ENCODE measurements around the gene ANKRD40.
A peak's percentile ranks its signal among the peaks of the same experiment; 100 is the strongest.
"Not testable (repeated sequence)": the region's sequence is repeated elsewhere in the genome, so short reads cannot be mapped to it uniquely, and the experiment has no call there.

The ANKRD40 gene

GRCh38 chr17:50710650-50711049, 2.9 kb upstream of the ANKRD40 start:
- no peaks in the 10 kb centered on the region for H3K27me3 ChIP-seq (ENCODE audit: control insufficient read depth in 1 of 2, insufficient read depth in 2 of 2, low read length in 2 of 2)
- H3K9me3 ChIP-seq (ENCODE audit: control insufficient read depth in 1 of 2, low read length in 2 of 2), result no peaks in the 10 kb centered on the region
- H3K4me3 ChIP-seq (ENCODE audit: low read depth in 1 of 2, low read length in 2 of 2), result no peak overlapping the region
- no peak overlapping the region for H3K9ac ChIP-seq (ENCODE audit: low read depth in 1 of 2, low read length in 2 of 2)
- peaks cover 13 to 20% of the 10 kb centered on the region in 2 donors for H3K4me1 ChIP-seq (ENCODE audit: control insufficient read depth in 1 of 2, insufficient read depth in 2 of 2, low read length in 2 of 2)
- H3K27ac ChIP-seq (ENCODE audit: low read depth, low read length), result no peak overlapping the region
- no peaks in the 10 kb centered on the region for H3K36me3 ChIP-seq (ENCODE audit: control insufficient read depth in 1 of 2, insufficient read depth in 2 of 2, low read length in 2 of 2)

GRCh38 chr17:50710025-50710424, 2.3 kb upstream of the ANKRD40 start:
- Histone ChIP-seq H3K27ac (ENCODE audit: low read depth, low read length) (no peak overlapping the region), H3K36me3 (ENCODE audit: control insufficient read depth in 1 of 2, insufficient read depth in 2 of 2, low read length in 2 of 2) (no peaks in the 10 kb centered on the region), H3K9me3 (ENCODE audit: control insufficient read depth in 1 of 2, low read length in 2 of 2) (no peaks in the 10 kb centered on the region), H3K9ac (ENCODE audit: low read depth in 1 of 2, low read length in 2 of 2) (no peak overlapping the region), H3K4me3 (ENCODE audit: low read depth in 1 of 2, low read length in 2 of 2) (no peak overlapping the region), H3K4me1 (ENCODE audit: control insufficient read depth in 1 of 2, insufficient read depth in 2 of 2, low read length in 2 of 2) (peaks cover 13 to 20% of the 10 kb centered on the region in 2 donors), H3K27me3 (ENCODE audit: control insufficient read depth in 1 of 2, insufficient read depth in 2 of 2, low read length in 2 of 2) (no peaks in the 10 kb centered on the region)

DNA sequence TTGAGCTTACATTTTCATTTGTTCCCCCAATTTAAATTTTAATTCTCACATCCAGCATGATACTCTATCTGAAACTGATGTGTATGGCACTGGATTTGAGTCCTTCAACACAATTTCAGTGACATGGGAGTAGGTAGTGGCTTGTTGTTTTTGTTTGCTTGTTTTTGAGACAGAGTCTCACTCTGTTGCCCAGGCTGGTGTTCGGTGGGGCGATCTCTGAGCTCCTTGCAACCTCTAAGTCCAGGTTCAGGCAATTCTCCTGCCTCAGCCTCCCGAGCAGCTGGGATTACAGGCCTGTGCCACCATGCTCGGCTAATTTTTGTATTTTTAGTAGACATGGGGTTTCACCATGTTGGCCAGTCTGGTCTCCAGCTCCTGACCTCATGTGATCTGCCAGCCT, 1.3 kb upstream of the ANKRD40 start:
- not testable (repeated sequence) for H3K36me3 ChIP-seq (ENCODE audit: control insufficient read depth in 1 of 2, insufficient read depth in 2 of 2, low read length in 2 of 2); H3K27me3 ChIP-seq (ENCODE audit: control insufficient read depth in 1 of 2, insufficient read depth in 2 of 2, low read length in 2 of 2); H3K9me3 ChIP-seq (ENCODE audit: control insufficient read depth in 1 of 2, low read length in 2 of 2)
- peak overlapping the region; percentile 66 to 99 for H3K9ac ChIP-seq (ENCODE audit: low read depth in 1 of 2, low read length in 2 of 2)
- H3K4me3 ChIP-seq (ENCODE audit: low read depth in 1 of 2, low read length in 2 of 2), result peak overlapping the region; percentile 84 to 96
- H3K27ac ChIP-seq (ENCODE audit: low read depth, low read length), result peak overlapping the region; percentile 81
- peaks cover 13 to 20% of the 10 kb centered on the region in 2 donors for H3K4me1 ChIP-seq (ENCODE audit: control insufficient read depth in 1 of 2, insufficient read depth in 2 of 2, low read length in 2 of 2)

DNA sequence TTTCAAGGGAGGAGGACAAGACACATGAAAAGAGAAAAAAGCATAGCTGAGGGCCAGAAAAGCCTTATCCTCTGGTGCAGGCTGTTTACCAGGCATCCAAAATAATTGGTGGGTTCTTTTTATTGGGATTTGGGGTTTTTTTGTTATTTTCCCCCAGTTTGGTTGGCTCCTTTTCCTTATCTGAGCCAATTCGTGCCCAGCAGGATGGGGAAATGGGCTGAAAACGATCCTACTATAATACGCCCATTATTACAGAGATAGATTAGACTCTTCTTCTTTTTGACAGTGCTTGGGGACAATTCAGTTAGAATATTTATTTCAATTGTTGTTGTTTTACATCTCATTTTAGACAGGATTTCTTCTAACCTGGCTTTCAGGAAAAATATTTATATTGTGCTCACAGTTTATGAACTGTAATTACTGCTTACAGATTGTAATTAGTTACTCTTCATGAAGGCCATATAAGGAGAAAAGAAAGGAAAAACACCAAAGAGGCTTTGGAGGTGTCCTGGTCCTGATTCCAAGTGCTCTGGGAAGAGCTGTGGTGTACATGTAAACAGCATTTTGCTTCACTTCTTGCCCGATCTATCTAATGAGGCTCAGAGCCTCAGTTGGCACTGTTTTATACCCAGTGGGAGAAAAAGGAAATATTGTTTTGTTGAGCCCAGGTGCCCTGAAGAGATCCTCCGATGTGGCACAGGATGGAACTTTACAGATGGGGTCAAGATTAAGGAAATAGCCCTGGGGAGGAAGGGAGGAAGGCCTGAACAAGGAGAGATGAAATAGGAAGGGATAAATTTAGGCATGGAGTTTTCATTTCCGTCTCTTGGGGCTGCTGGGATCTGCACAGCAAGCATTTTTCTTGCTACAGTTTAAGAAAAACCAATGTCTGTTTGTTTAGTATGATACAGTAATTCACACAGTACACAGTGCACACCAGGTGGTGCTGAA, 611 bp upstream of the ANKRD40 start:
- no peaks in the 10 kb centered on the region for H3K27me3 ChIP-seq (ENCODE audit: control insufficient read depth in 1 of 2, insufficient read depth in 2 of 2, low read length in 2 of 2)
- peaks cover 13 to 20% of the 10 kb centered on the region in 2 donors for H3K4me1 ChIP-seq (ENCODE audit: control insufficient read depth in 1 of 2, insufficient read depth in 2 of 2, low read length in 2 of 2)
- peak overlapping the region; percentile 84 to 96 for H3K4me3 ChIP-seq (ENCODE audit: low read depth in 1 of 2, low read length in 2 of 2)
- peak overlapping the region; percentile 81 for H3K27ac ChIP-seq (ENCODE audit: low read depth, low read length)
- H3K9me3 ChIP-seq (ENCODE audit: control insufficient read depth in 1 of 2, low read length in 2 of 2), result no peaks in the 10 kb centered on the region
- H3K9ac ChIP-seq (ENCODE audit: low read depth in 1 of 2, low read length in 2 of 2), result peak overlapping the region; percentile 66 to 99
- peaks cover 0 to 4% of the 10 kb centered on the region in 2 donors for H3K36me3 ChIP-seq (ENCODE audit: control insufficient read depth in 1 of 2, insufficient read depth in 2 of 2, low read length in 2 of 2)

DNA sequence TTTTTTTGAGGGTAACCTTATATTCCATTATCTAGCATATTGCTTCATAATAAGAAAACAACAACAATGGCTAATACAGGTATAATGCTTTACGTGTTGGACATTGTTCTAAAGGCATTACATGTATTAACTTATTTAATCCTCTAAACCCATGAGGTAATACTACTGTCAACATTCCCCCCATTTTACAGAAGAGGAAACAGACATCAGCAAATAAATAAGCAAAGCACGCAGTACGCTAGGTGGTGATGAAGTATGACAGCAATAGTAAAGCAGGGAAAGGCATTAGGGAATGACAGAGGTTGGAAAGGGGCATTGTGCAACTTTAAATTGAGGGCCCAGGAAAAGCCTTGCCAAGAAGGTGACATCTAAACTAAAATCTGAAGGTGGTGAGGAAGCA, 4.6 kb downstream of the ANKRD40 start:
- Histone ChIP-seq H3K27me3 (ENCODE audit: control insufficient read depth in 1 of 2, insufficient read depth in 2 of 2, low read length in 2 of 2) (no peaks in the 10 kb centered on the region), H3K4me1 (ENCODE audit: control insufficient read depth in 1 of 2, insufficient read depth in 2 of 2, low read length in 2 of 2) (peaks cover 3 to 8% of the 10 kb centered on the region in 2 donors), H3K9me3 (ENCODE audit: control insufficient read depth in 1 of 2, low read length in 2 of 2) (no peaks in the 10 kb centered on the region), H3K4me3 (ENCODE audit: low read depth in 1 of 2, low read length in 2 of 2) (no peak overlapping the region), H3K27ac (ENCODE audit: low read depth, low read length) (no peak overlapping the region), H3K36me3 (ENCODE audit: control insufficient read depth in 1 of 2, insufficient read depth in 2 of 2, low read length in 2 of 2) (peaks cover 8 to 27% of the 10 kb centered on the region in 2 donors), H3K9ac (ENCODE audit: low read depth in 1 of 2, low read length in 2 of 2) (no peak overlapping the region)

DNA sequence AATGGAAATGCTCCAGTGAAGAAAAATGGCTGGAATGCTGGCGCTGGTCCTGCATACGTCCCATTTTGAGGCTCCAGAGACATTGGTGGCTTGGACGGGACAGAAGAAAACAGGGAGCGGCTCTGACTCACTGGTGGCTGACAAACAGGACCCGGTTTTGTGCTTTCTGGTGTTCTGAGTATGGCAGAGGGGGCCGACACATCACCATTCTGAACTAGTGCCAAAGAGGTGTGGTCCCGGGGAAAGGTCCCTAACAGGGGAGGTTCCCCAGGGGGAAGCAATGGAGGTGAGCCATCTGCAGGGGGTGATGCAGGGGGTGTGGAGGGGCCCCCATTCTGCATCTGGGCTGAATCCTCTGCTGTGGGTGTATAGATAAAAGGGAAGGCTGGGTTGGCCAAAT, 8.3 kb downstream of the ANKRD40 start:
- Histone ChIP-seq H3K36me3 (ENCODE audit: control insufficient read depth in 1 of 2, insufficient read depth in 2 of 2, low read length in 2 of 2) (peaks cover 30 to 54% of the 10 kb centered on the region in 2 donors), H3K4me3 (ENCODE audit: low read depth in 1 of 2, low read length in 2 of 2) (no peak overlapping the region), H3K4me1 (ENCODE audit: control insufficient read depth in 1 of 2, insufficient read depth in 2 of 2, low read length in 2 of 2) (peaks cover 11 to 24% of the 10 kb centered on the region in 2 donors), H3K27me3 (ENCODE audit: control insufficient read depth in 1 of 2, insufficient read depth in 2 of 2, low read length in 2 of 2) (no peaks in the 10 kb centered on the region), H3K27ac (ENCODE audit: low read depth, low read length) (no peak overlapping the region), H3K9ac (ENCODE audit: low read depth in 1 of 2, low read length in 2 of 2) (no peak overlapping the region), H3K9me3 (ENCODE audit: control insufficient read depth in 1 of 2, low read length in 2 of 2) (no peaks in the 10 kb centered on the region)

DNA sequence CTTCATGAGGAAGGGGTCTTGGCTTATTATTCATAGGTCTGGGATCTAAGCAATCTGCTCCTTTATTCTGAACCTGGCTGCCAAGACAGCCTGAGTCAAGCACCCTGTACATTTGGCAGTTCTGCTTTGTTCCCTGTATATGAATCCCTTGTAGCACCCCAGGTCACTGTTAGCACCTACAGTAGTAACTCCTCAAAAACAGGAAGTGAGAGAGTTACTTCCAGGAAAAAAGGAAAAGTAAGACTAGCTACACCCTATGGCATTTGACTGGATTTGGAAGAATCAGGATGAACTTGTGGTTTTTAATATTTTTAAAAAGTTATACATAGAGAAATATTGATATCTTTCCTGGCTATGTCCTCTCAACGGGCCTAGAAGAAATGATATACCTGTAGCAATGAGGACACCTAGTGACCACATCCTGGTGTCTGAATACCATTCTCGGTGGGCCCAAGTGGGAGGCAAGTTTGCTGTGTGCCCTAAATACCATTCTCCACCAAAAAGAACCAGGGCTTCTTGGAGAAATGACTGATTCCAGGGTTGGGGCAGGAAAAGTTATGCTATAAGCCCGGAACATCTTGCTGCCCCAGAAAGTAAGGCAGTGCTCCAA, 9.9 kb downstream of the ANKRD40 start:
- Histone ChIP-seq H3K36me3 (ENCODE audit: control insufficient read depth in 1 of 2, insufficient read depth in 2 of 2, low read length in 2 of 2) (peaks cover 32 to 56% of the 10 kb centered on the region in 2 donors), H3K9ac (ENCODE audit: low read depth in 1 of 2, low read length in 2 of 2) (no peak overlapping the region), H3K27ac (ENCODE audit: low read depth, low read length) (no peak overlapping the region), H3K4me3 (ENCODE audit: low read depth in 1 of 2, low read length in 2 of 2) (no peak overlapping the region), H3K9me3 (ENCODE audit: control insufficient read depth in 1 of 2, low read length in 2 of 2) (no peaks in the 10 kb centered on the region), H3K4me1 (ENCODE audit: control insufficient read depth in 1 of 2, insufficient read depth in 2 of 2, low read length in 2 of 2) (peaks cover 24 to 35% of the 10 kb centered on the region in 2 donors), H3K27me3 (ENCODE audit: control insufficient read depth in 1 of 2, insufficient read depth in 2 of 2, low read length in 2 of 2) (no peaks in the 10 kb centered on the region)

DNA sequence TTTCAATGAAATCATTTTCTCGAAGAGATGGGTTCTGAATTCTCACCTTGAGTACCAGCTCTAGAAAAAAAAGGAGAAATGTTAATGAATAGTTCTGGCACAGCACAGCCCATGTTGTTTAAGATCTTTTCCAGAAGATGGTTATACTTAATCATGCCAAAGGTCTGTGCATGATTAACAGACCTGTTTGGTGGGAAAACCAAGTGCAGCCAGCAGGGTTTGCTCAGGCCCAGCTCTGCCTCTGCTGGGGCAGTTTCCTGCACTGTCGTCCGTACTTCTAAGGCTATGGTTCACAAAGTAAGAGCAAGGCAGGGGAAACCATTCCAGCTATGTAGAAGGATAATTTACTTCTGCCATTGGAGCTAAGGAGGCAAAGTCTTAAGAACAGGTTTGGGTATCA, 10.7 kb downstream of the ANKRD40 start:
- H3K27me3 ChIP-seq (ENCODE audit: control insufficient read depth in 1 of 2, insufficient read depth in 2 of 2, low read length in 2 of 2), result no peaks in the 10 kb centered on the region
- no peak overlapping the region for H3K9ac ChIP-seq (ENCODE audit: low read depth in 1 of 2, low read length in 2 of 2)
- H3K9me3 ChIP-seq (ENCODE audit: control insufficient read depth in 1 of 2, low read length in 2 of 2), result no peaks in the 10 kb centered on the region
- H3K4me3 ChIP-seq (ENCODE audit: low read depth in 1 of 2, low read length in 2 of 2), result no peak overlapping the region
- peaks cover 32 to 59% of the 10 kb centered on the region in 2 donors for H3K36me3 ChIP-seq (ENCODE audit: control insufficient read depth in 1 of 2, insufficient read depth in 2 of 2, low read length in 2 of 2)
- peaks cover 31 to 42% of the 10 kb centered on the region in 2 donors for H3K4me1 ChIP-seq (ENCODE audit: control insufficient read depth in 1 of 2, insufficient read depth in 2 of 2, low read length in 2 of 2)
- H3K27ac ChIP-seq (ENCODE audit: low read depth, low read length), result no peak overlapping the region

- Histone ChIP-seq H3K27me3 (ENCODE audit: control insufficient read depth in 1 of 2, insufficient read depth in 2 of 2, low read length in 2 of 2) (no peaks in the 10 kb centered on the region), H3K27ac (ENCODE audit: low read depth, low read length) (no peak overlapping the region), H3K4me1 (ENCODE audit: control insufficient read depth in 1 of 2, insufficient read depth in 2 of 2, low read length in 2 of 2) (peaks cover 37 to 48% of the 10 kb centered on the region in 2 donors), H3K36me3 (ENCODE audit: control insufficient read depth in 1 of 2, insufficient read depth in 2 of 2, low read length in 2 of 2) (peaks cover 32 to 59% of the 10 kb centered on the region in 2 donors), H3K4me3 (ENCODE audit: low read depth in 1 of 2, low read length in 2 of 2) (no peak overlapping the region), H3K9me3 (ENCODE audit: control insufficient read depth in 1 of 2, low read length in 2 of 2) (no peaks in the 10 kb centered on the region), H3K9ac (ENCODE audit: low read depth in 1 of 2, low read length in 2 of 2) (no peak overlapping the region)
These were observed 11.3 kb downstream of the ANKRD40 start for GRCh38 chr17:50696365-50696879.
